Activated CD4-positive, alpha-beta memory T cell treated with anti-CD3 and anti-CD28 coated beads, Interleukin-2, amount 10 ng/mL, durations not matched to agents 7 days and 5 days (primary cell): ENCODE results near the gene CDH23. TPM values are rescaled to one million over a fixed set of nuclear protein-coding genes. Genes with fewer than 3 reads are reported as not detected.

Source experiments
- CTCF ChIA-PET: fragments of 350-600 bp; sonication (Branson Sonifier 250); formaldehyde crosslinking; loops from one replicate; lab custom pipeline; 2021; ENCODE audit warnings: antibody characterized with exemption, inconsistent platforms; lab: Charles Lee
- POLR2A ChIA-PET: fragments of 350-600 bp; sonication (Branson Sonifier 250); formaldehyde crosslinking; loops from one replicate; lab custom pipeline; 2021; ENCODE audit warnings: antibody characterized with exemption; lab: Charles Lee
- DNase-seq: peaks from one replicate; pipeline ENCODE4 v3.0.0-alpha.2; 2020
- H3K27ac Mint-ChIP-seq: one replicate; pipeline ENCODE4 v1.8.0; 2021; ENCODE audit warnings: mild to moderate bottlenecking, mixed read lengths
- H3K27me3 Mint-ChIP-seq: one replicate; pipeline ENCODE4 v1.8.0; 2021; ENCODE audit warnings: mixed read lengths
- H3K36me3 Mint-ChIP-seq: one replicate; pipeline ENCODE4 v1.8.0; 2021; ENCODE audit warnings: low read depth, mixed read lengths
- H3K4me1 Mint-ChIP-seq: one replicate; pipeline ENCODE4 v1.8.0; 2021; ENCODE audit warnings: mixed read lengths
- H3K4me3 Mint-ChIP-seq: one replicate; pipeline ENCODE4 v1.8.0; 2021; ENCODE audit warnings: mild to moderate bottlenecking, mixed read lengths
- H3K9me3 Mint-ChIP-seq: one replicate; pipeline ENCODE4 v1.8.0; 2021; ENCODE audit warnings: mixed read lengths
- total RNA-seq, 2 experiments: library from RNA; stranded (reverse); gene quantifications; one replicate each; pipeline ENCODE4 v1.2.3, GENCODE V29; 2021

CDH23 gene
- total RNA-seq, 2 experiments from 2014 or later: 1.3 TPM

GRCh38 chr10:71766717-71767419 is 370.1 kb downstream of the CDH23 start:
- peaks cover 85% of the 10 kb centered on the region for H3K4me1 Mint-ChIP-seq
- no peaks in the 10 kb centered on the region for H3K9me3 Mint-ChIP-seq
- ChIA-PET CTCF (interaction anchor here (0.9 to 5.0 kb wide), 9 partner anchors 10 to 69 kb away, joined by 3 to 42 read pairs (median 6); no protein-coding TSS in a partner anchor), POLR2A (interaction anchor here (1.1 to 12.0 kb wide), 9 partner anchors 10 to 68 kb away, joined by 3 to 162 read pairs (median 10); no protein-coding TSS in a partner anchor)
- peak overlapping the region; percentile 91 for H3K27ac Mint-ChIP-seq
- H3K4me3 Mint-ChIP-seq: peak overlapping the region; percentile 57
- DNase-seq: peak; percentile 67
- H3K36me3 Mint-ChIP-seq: peaks cover 70% of the 10 kb centered on the region
- H3K27me3 Mint-ChIP-seq: no peaks in the 10 kb centered on the region

- ChIA-PET CTCF (interaction anchor here (0.9 to 5.0 kb wide), 10 partner anchors 11 to 69 kb away, joined by 3 to 42 read pairs (median 8); no protein-coding TSS in a partner anchor), POLR2A (interaction anchor here (1.1 to 12.0 kb wide), 10 partner anchors 10 to 71 kb away, joined by 3 to 162 read pairs (median 10); no protein-coding TSS in a partner anchor)
- Mint-ChIP-seq H3K27ac (peak overlapping the region; percentile 91), H3K9me3 (no peaks in the 10 kb centered on the region), H3K4me1 (peaks cover 83% of the 10 kb centered on the region), H3K27me3 (no peaks in the 10 kb centered on the region), H3K4me3 (peak overlapping the region; percentile 57), H3K36me3 (peaks cover 69% of the 10 kb centered on the region)
- no peak for DNase-seq
Observed at GRCh38 chr10:71767420-71768035, 370.8 kb downstream of the CDH23 start.

- Mint-ChIP-seq H3K9me3 (no peaks in the 10 kb centered on the region), H3K27me3 (no peaks in the 10 kb centered on the region), H3K4me1 (peaks cover 79% of the 10 kb centered on the region), H3K36me3 (peaks cover 59% of the 10 kb centered on the region), H3K4me3 (peak overlapping the region; percentile 90), H3K27ac (peak overlapping the region; percentile 91)
- CTCF ChIA-PET: interaction anchor here (0.8 to 5.0 kb wide), 8 partner anchors 13 to 75 kb away, joined by 3 to 42 read pairs (median 10); no protein-coding TSS in a partner anchor
- no peak for DNase-seq
- POLR2A ChIA-PET: interaction anchor here (0.7 to 12.0 kb wide), 11 partner anchors 12 to 549 kb away, joined by 3 to 162 read pairs (median 6); no protein-coding TSS in a partner anchor
Observed at GRCh38 chr10:71769279-71769823, 372.6 kb downstream of the CDH23 start.

- Mint-ChIP-seq H3K9me3 (no peaks in the 10 kb centered on the region), H3K27ac (peak overlapping the region; percentile 91), H3K27me3 (no peaks in the 10 kb centered on the region), H3K36me3 (peaks cover 52% of the 10 kb centered on the region), H3K4me3 (peak overlapping the region; percentile 90), H3K4me1 (peaks cover 80% of the 10 kb centered on the region)
- DNase-seq: no peak
- POLR2A ChIA-PET: interaction anchor here (2.7 to 12.0 kb wide), 4 partner anchors 13 to 80 kb away, joined by 13 to 162 read pairs (median 102); partner anchors contain the start of gene PSAP
- CTCF ChIA-PET: interaction anchor here (2.1 to 5.0 kb wide), 3 partner anchors 22 to 61 kb away, joined by 14 to 42 read pairs (median 19); no protein-coding TSS in a partner anchor
Observed at GRCh38 chr10:71770255-71770654, 373.5 kb downstream of the CDH23 start.

GRCh38 chr10:71770789-71771188 is 374.1 kb downstream of the CDH23 start:
- H3K36me3 Mint-ChIP-seq: peaks cover 48% of the 10 kb centered on the region
- POLR2A ChIA-PET: interaction anchor here (2.7 to 12.0 kb wide), 6 partner anchors 14 to 80 kb away, joined by 13 to 162 read pairs (median 60); partner anchors contain the start of genes C10orf105 and PSAP
- peak overlapping the region; percentile 91 for H3K27ac Mint-ChIP-seq
- peaks cover 80% of the 10 kb centered on the region for H3K4me1 Mint-ChIP-seq
- DNase-seq: no peak
- peak overlapping the region; percentile 90 for H3K4me3 Mint-ChIP-seq
- H3K27me3 Mint-ChIP-seq: no peaks in the 10 kb centered on the region
- CTCF ChIA-PET: interaction anchor here (2.9 to 4.5 kb wide), 3 partner anchors 22 to 73 kb away, joined by 19 to 78 read pairs (median 51); no protein-coding TSS in a partner anchor
- H3K9me3 Mint-ChIP-seq: no peaks in the 10 kb centered on the region

- ChIA-PET CTCF (interaction anchor here (1.0 to 4.5 kb wide), 6 partner anchors 8 to 74 kb away, joined by 3 to 78 read pairs (median 35); no protein-coding TSS in a partner anchor), POLR2A (interaction anchor here (1.6 to 12.0 kb wide), 8 partner anchors 14 to 79 kb away, joined by 3 to 162 read pairs (median 36); partner anchors contain the start of genes C10orf105 and PSAP)
- H3K27me3 Mint-ChIP-seq: no peaks in the 10 kb centered on the region
- peaks cover 81% of the 10 kb centered on the region for H3K4me1 Mint-ChIP-seq
- H3K27ac Mint-ChIP-seq: peak overlapping the region; percentile 91
- H3K9me3 Mint-ChIP-seq: no peaks in the 10 kb centered on the region
- peaks cover 46% of the 10 kb centered on the region for H3K36me3 Mint-ChIP-seq
- DNase-seq: no peak
- peak overlapping the region; percentile 90 for H3K4me3 Mint-ChIP-seq
Observed at GRCh38 chr10:71771204-71771603, 374.5 kb downstream of the CDH23 start.

GRCh38 chr10:71771821-71772617 is 375.3 kb downstream of the CDH23 start:
- POLR2A ChIA-PET: interaction anchor here (1.1 to 12.0 kb wide), 15 partner anchors 11 to 89 kb away, joined by 3 to 162 read pairs (median 13); partner anchors contain the start of genes C10orf105 and PSAP
- H3K27ac Mint-ChIP-seq: peak overlapping the region; percentile 91
- no peaks in the 10 kb centered on the region for H3K9me3 Mint-ChIP-seq
- peaks cover 38% of the 10 kb centered on the region for H3K36me3 Mint-ChIP-seq
- CTCF ChIA-PET: interaction anchor here (0.6 to 4.5 kb wide), 17 partner anchors 8 to 470 kb away, joined by 3 to 78 read pairs (median 11); no protein-coding TSS in a partner anchor
- H3K4me1 Mint-ChIP-seq: peaks cover 81% of the 10 kb centered on the region
- peak; percentile 47 for DNase-seq
- no peaks in the 10 kb centered on the region for H3K27me3 Mint-ChIP-seq
- H3K4me3 Mint-ChIP-seq: peak overlapping the region; percentile 90

- CTCF ChIA-PET: interaction anchor here (0.6 to 4.5 kb wide), 22 partner anchors 9 to 582 kb away, joined by 3 to 78 read pairs (median 8); partner anchors contain the start of gene DNAJB12
Observed at GRCh38 chr10:71772832-71773220, 376.1 kb downstream of the CDH23 start.

GRCh38 chr10:71773221-71773971 is 376.7 kb downstream of the CDH23 start, which contains the start of gene VSIR:
TSS of gene VSIR (minus strand) at chr10:71773520. CDS start at chr10:71773439, 81 bp downstream.
- H3K27ac Mint-ChIP-seq: peak within 1 kb of the TSS; percentile 91
- no peaks in the 10 kb centered on the region for H3K27me3 Mint-ChIP-seq
- ChIA-PET POLR2A (interaction anchor here (0.7 to 12.0 kb wide), 20 partner anchors 10 to 315 kb away, joined by 3 to 162 read pairs (median 4); partner anchors contain the start of genes C10orf105, PSAP and SPOCK2), CTCF (interaction anchor here (0.6 to 4.5 kb wide), 30 partner anchors 10 to 582 kb away, joined by 3 to 78 read pairs (median 5); partner anchors contain the start of genes DNAJB12, PSAP and SLC29A3)
- peaks cover 76% of the 10 kb centered on the region for H3K4me1 Mint-ChIP-seq
- H3K9me3 Mint-ChIP-seq: peaks cover 5% of the 10 kb centered on the region
- H3K36me3 Mint-ChIP-seq: peaks cover 30% of the 10 kb centered on the region
- peak; percentile 95 for DNase-seq
- H3K4me3 Mint-ChIP-seq: peak within 1 kb of the TSS; percentile 90

More at GRCh38 chr10:71772832-71773220, 376.1 kb downstream of the CDH23 start:
- Mint-ChIP-seq H3K36me3 (peaks cover 34% of the 10 kb centered on the region), H3K27me3 (no peaks in the 10 kb centered on the region), H3K9me3 (peaks cover 5% of the 10 kb centered on the region), H3K27ac (peak overlapping the region; percentile 91), H3K4me3 (peak overlapping the region; percentile 90), H3K4me1 (peaks cover 81% of the 10 kb centered on the region)
- no peak for DNase-seq
- POLR2A ChIA-PET: interaction anchor here (0.7 to 12.0 kb wide), 19 partner anchors 10 to 315 kb away, joined by 3 to 162 read pairs (median 9); partner anchors contain the start of genes C10orf105, PSAP and SPOCK2

GRCh38 chr10:71774916-71775702 is 378.4 kb downstream of the CDH23 start:
- ChIA-PET CTCF (interaction anchor here (0.8 to 4.5 kb wide), 10 partner anchors 11 to 121 kb away, joined by 3 to 78 read pairs (median 22); no protein-coding TSS in a partner anchor), POLR2A (interaction anchor here (0.7 to 12.0 kb wide), 8 partner anchors 18 to 79 kb away, joined by 3 to 162 read pairs (median 44); partner anchors contain the start of gene C10orf105)
- Mint-ChIP-seq H3K9me3 (peaks cover 5% of the 10 kb centered on the region), H3K4me3 (no peak overlapping the region), H3K36me3 (peaks cover 18% of the 10 kb centered on the region), H3K27me3 (no peaks in the 10 kb centered on the region), H3K4me1 (peaks cover 79% of the 10 kb centered on the region), H3K27ac (no peak overlapping the region)
- no peak for DNase-seq
